CD4-positive, CD25-positive, alpha-beta regulatory T cell (primary cell): Measurements from ENCODE around the gene HIRA. TPM values are rescaled to one million over a fixed set of nuclear protein-coding genes. Genes with fewer than 3 reads are reported as not detected.

Experiments used
- ATAC-seq, 2 donors: fragments of 150-1000 bp; cut with Tn5 transposase; one replicate each; pipeline ENCODE4 v1.10.0; 2021; ENCODE audit warnings: low read depth in 2 of 2, moderate number of reproducible peaks in 2 of 2, moderate library complexity in 1 of 2
- DNase-seq, 3 donors: peaks; one replicate each; pipeline versions ENCODE4 v3.0.0 to v3.0.0-alpha.2; 2012 to 2022; ENCODE audit warnings: mixed read lengths in 1 of 3
- H3K27ac ChIP-seq: one replicate; pipeline ENCODE4 v1.7.0; 2013; ENCODE audit warnings: mild to moderate bottlenecking, low read length; ENCODE audit not compliant: insufficient read depth, poor library complexity, severe bottlenecking
- H3K27me3 ChIP-seq: one replicate; pipeline ENCODE4 v1.7.0; 2013; ENCODE audit warnings: low read length; ENCODE audit not compliant: control insufficient read depth, insufficient read depth
- H3K36me3 ChIP-seq: one replicate; pipeline ENCODE4 v1.7.0; 2013; ENCODE audit warnings: mild to moderate bottlenecking, low read length, moderate library complexity; ENCODE audit not compliant: control insufficient read depth, insufficient read depth
- H3K4me1 ChIP-seq: 2 replicates; pipeline ENCODE4 v1.7.0; 2013; ENCODE audit warnings: mild to moderate bottlenecking, low read length; ENCODE audit not compliant: insufficient read depth, control insufficient read depth, poor library complexity, severe bottlenecking
- H3K4me3 ChIP-seq: one replicate; pipeline ENCODE4 v1.7.0; 2013; ENCODE audit warnings: low read depth, mild to moderate bottlenecking, low read length, moderate library complexity
- H3K9me3 ChIP-seq, 2 experiments: 1 replicate in 1 of 2; 2 replicates in 1 of 2; pipeline ENCODE4 v1.7.0; 2013; ENCODE audit warnings: low read length in 2 of 2, mild to moderate bottlenecking in 1 of 2, moderate library complexity in 1 of 2; ENCODE audit not compliant: control insufficient read depth in 2 of 2
- H3K27ac Mint-ChIP-seq, 3 donors: one replicate each; pipeline ENCODE4 v1.8.0; 2020 to 2022; ENCODE audit warnings: mild to moderate bottlenecking in 3 of 3, mixed read lengths in 3 of 3, moderate library complexity in 2 of 3
- H3K27me3 Mint-ChIP-seq: one replicate; pipeline ENCODE4 v1.8.0; 2022; ENCODE audit warnings: mild to moderate bottlenecking, mixed read lengths
- H3K36me3 Mint-ChIP-seq: one replicate; pipeline ENCODE4 v1.8.0; 2020; ENCODE audit warnings: mixed read lengths
- H3K4me1 Mint-ChIP-seq, 4 donors: one replicate each; pipeline ENCODE4 v1.8.0; 2020 to 2022; ENCODE audit warnings: mixed read lengths in 4 of 4, mild to moderate bottlenecking in 1 of 4
- H3K4me3 Mint-ChIP-seq, 4 donors: one replicate each; pipeline ENCODE4 v1.8.0; 2020 to 2022; ENCODE audit warnings: mild to moderate bottlenecking in 4 of 4, mixed read lengths in 4 of 4, moderate library complexity in 3 of 4
- H3K9me3 Mint-ChIP-seq, 7 donors: one replicate each; pipeline ENCODE4 v1.8.0; 2020 to 2022; ENCODE audit warnings: mixed read lengths in 7 of 7, mild to moderate bottlenecking in 3 of 7, moderate library complexity in 2 of 7
- polyA plus RNA-seq, 4 donors: library from polyadenylated mRNA; unstranded; fragments of 300-500 nt; fragmentation: Illumina TruSeq; gene quantifications; one replicate each; pipeline ENCODE4 v1.2.3, GENCODE V29; 2021
- total RNA-seq: library from RNA; stranded (reverse); gene quantifications from one replicate; pipeline ENCODE4 v1.2.3, GENCODE V29; 2022

The HIRA gene
- total and polyA plus RNA-seq, 5 donors from 2014 or later = 1.4 to 30.2 (median 3.0) TPM

DNA sequence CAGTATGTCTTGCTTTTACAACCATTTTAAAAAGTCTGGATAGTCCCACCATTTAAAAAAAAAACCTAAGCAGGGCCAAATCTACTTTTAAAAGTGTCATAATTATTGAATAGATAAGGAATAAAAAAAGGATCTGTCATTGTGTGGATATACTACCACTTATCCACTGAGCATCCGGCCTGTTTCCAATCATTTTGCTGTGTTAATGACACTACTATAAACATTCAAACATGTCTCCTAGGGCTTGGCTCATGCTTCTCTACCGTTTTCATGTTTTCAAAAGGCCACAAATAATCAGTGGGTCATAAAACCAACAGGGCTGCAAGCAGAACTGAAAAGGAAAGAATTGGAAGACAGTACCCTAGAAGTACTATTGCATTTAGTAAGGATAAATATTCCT, 28.5 kb upstream of the HIRA start:
- Histone ChIP-seq H3K4me3 (no peak overlapping the region), H3K4me1 (no peaks in the 10 kb centered on the region), H3K9me3 (no peaks in the 10 kb centered on the region), H3K27ac (no peak overlapping the region), H3K27me3 (no peaks in the 10 kb centered on the region), H3K36me3 (peaks cover 73% of the 10 kb centered on the region)
- no peak for DNase-seq
- Mint-ChIP-seq H3K4me1 (peaks cover 0 to 11% (median 4%) of the 10 kb centered on the region in 4 donors), H3K9me3 (no peaks in the 10 kb centered on the region), H3K36me3 (peaks cover 37% of the 10 kb centered on the region), H3K4me3 (no peak overlapping the region), H3K27me3 (no peaks in the 10 kb centered on the region), H3K27ac (no peak overlapping the region)
- ATAC-seq = no peak

DNA sequence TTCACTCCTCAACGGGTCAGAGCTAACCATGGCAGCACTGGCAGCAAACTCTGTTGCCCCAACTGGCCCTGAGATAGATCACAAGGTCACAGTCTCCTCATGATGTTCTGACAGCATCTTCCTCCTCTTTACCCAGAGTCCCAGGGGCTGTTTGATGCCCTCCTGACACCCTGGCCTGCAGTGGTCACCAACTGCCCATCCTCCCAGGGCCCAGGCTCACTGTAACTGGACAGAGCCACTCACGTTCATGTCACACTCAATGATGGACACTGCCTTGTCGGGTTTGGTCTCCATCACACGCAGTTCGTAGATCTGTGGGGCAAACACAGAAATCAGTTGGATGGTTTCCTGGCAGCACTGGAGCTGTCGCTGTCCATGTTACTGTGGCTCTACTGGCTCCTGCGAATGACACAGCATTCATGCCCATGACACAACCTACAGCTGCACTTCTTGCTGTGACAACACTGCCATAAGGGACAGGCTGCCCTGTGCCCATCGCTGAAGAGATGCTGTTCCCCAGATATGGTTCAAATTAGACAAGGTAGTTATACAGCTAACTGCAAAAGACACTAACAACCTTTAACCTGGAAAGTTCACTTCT, 26.4 kb upstream of the HIRA start:
- H3K27me3 ChIP-seq = no peaks in the 10 kb centered on the region
- no peak overlapping the region for H3K4me3 Mint-ChIP-seq
- no peak overlapping the region for H3K27ac ChIP-seq
- peaks cover 0 to 8% (median 2%) of the 10 kb centered on the region in 4 donors for H3K4me1 Mint-ChIP-seq
- H3K36me3 ChIP-seq = peaks cover 80% of the 10 kb centered on the region
- ATAC-seq (no peak), DNase-seq (no peak)
- no peak overlapping the region for H3K4me3 ChIP-seq
- no peaks in the 10 kb centered on the region for H3K27me3 Mint-ChIP-seq
- no peak overlapping the region for H3K27ac Mint-ChIP-seq
- H3K36me3 Mint-ChIP-seq = peaks cover 43% of the 10 kb centered on the region
- no peaks in the 10 kb centered on the region for H3K9me3 ChIP-seq
- no peaks in the 10 kb centered on the region for H3K4me1 ChIP-seq
- no peaks in the 10 kb centered on the region for H3K9me3 Mint-ChIP-seq

DNA sequence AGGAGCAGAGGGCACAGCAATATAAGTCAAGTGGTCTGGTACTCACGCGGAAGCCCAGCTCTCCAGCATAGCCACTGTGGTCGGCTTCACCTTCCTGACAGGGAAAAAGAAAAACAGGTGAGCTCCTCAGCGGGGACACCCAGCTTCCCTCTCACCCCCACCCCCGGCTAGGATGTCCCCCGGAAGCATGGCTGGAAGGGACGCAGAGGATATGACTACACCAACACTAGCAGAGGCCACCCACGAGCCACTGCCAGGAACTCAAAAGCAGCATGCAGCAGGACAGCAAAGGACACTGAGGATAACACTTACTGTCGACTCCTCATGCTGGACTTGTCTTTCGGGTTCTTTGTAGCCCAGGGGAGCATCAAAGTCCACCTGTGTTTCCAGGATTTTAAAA, 25.0 kb upstream of the HIRA start:
- Mint-ChIP-seq H3K9me3 (no peaks in the 10 kb centered on the region), H3K27me3 (no peaks in the 10 kb centered on the region), H3K27ac (no peak overlapping the region), H3K4me1 (peaks cover 0 to 10% (median 2%) of the 10 kb centered on the region in 4 donors), H3K36me3 (peaks cover 45% of the 10 kb centered on the region), H3K4me3 (no peak overlapping the region)
- DNase-seq (no peak), ATAC-seq (no peak)
- peaks cover 81% of the 10 kb centered on the region for H3K36me3 ChIP-seq
- no peaks in the 10 kb centered on the region for H3K27me3 ChIP-seq
- H3K27ac ChIP-seq = no peak overlapping the region
- H3K4me3 ChIP-seq = no peak overlapping the region
- no peaks in the 10 kb centered on the region for H3K4me1 ChIP-seq
- no peaks in the 10 kb centered on the region for H3K9me3 ChIP-seq

DNA sequence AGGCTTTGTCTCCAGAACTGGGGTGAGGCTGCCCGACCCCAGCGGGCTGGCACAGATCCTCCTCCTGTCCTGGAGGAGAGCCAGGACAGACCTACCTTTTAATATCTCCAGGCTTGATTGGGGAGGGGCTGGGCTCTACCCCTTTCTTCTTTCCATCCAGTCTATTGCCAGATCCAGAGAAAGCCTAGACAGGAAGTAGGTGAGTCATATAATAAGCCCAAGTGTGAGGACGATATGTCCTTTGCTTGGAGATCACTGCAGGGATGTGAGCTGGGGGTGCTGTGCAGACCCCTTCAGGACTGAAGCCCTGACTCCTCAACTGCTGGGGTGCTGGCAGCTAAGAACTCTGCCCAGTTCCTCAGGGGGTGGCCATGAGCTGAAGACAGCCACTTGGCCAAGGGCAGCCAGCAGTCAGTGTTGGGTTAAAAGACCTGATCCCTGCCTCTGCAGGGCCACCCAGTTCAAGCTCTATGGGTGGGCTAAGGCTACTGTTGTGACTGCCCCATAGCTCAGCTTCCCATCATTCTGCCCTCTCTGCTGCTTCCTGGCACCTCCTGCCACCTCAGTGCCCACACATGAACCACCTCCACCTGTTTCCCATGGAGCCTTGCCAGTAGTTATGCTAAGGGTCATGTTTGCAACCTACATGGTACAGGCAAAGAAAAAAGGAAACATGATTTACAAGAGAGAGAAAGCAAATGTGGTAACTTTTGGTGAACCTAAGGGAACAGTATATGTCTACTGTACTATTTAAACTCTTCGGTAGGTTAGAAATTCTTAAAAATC, 24.2 kb upstream of the HIRA start:
- H3K27ac ChIP-seq = no peak overlapping the region
- Mint-ChIP-seq H3K4me1 (peaks cover 0 to 4% (median 1%) of the 10 kb centered on the region in 4 donors), H3K9me3 (no peaks in the 10 kb centered on the region), H3K27ac (peak overlapping the region in 1 of 3 donors; percentile 62), H3K27me3 (no peaks in the 10 kb centered on the region), H3K36me3 (peaks cover 40% of the 10 kb centered on the region), H3K4me3 (no peak overlapping the region)
- H3K9me3 ChIP-seq = no peaks in the 10 kb centered on the region
- ATAC-seq (no peak), DNase-seq (no peak)
- H3K36me3 ChIP-seq = peaks cover 80% of the 10 kb centered on the region
- no peaks in the 10 kb centered on the region for H3K27me3 ChIP-seq
- no peaks in the 10 kb centered on the region for H3K4me1 ChIP-seq
- no peak overlapping the region for H3K4me3 ChIP-seq

DNA sequence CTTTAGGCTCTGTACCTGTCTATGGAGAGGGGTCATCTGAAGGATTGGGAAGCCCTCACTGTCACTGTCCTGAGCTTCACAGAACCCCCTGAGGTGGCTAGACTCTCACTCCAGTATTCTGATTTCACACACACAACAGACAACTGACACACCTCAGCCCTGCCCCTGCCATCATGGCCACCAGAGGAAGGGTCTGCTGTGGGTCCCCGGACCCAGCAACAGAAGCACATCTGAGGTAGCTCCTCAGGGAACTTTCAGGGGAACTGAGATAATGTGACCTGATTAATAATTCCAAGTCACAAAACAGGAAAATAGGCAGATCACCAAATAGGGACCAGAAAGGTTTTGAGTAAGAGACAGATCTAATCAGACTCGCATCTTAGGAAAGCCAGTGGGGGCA, 23.5 kb upstream of the HIRA start:
- ATAC-seq (no peak), DNase-seq (no peak)
- H3K4me1 ChIP-seq = no peaks in the 10 kb centered on the region
- H3K36me3 ChIP-seq = peaks cover 75% of the 10 kb centered on the region
- Mint-ChIP-seq H3K4me3 (no peak overlapping the region), H3K9me3 (no peaks in the 10 kb centered on the region), H3K36me3 (peaks cover 38% of the 10 kb centered on the region), H3K4me1 (peaks cover 0 to 4% (median 1%) of the 10 kb centered on the region in 4 donors), H3K27ac (peak overlapping the region in 2 of 3 donors; percentile 19 to 50), H3K27me3 (no peaks in the 10 kb centered on the region)
- H3K27ac ChIP-seq = no peak overlapping the region
- no peaks in the 10 kb centered on the region for H3K27me3 ChIP-seq
- no peak overlapping the region for H3K4me3 ChIP-seq
- H3K9me3 ChIP-seq = no peaks in the 10 kb centered on the region

DNA sequence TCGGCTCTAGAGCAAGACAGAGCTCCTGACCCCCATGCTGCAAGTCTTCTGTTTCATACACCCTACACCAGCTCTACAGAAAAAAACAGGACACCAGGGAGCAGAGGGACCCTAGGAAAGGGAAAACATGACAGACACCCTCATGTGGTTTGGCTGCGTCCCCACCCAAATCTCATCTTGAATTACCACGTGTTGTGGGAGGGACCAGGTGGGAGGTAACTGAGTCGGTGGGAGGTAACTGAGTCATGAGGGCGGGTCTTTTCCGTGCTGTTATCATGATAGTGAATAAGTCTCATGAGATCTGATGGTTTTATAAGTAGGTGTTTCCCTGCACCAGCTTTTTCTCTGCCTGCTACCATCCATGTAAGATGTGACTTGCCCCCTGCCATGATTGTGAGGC, 22.6 kb upstream of the HIRA start:
- Histone ChIP-seq H3K9me3 (no peaks in the 10 kb centered on the region), H3K4me3 (no peak overlapping the region), H3K27ac (no peak overlapping the region), H3K36me3 (peaks cover 72% of the 10 kb centered on the region), H3K4me1 (no peaks in the 10 kb centered on the region), H3K27me3 (no peaks in the 10 kb centered on the region)
- peaks cover 0 to 4% (median 2%) of the 10 kb centered on the region in 4 donors for H3K4me1 Mint-ChIP-seq
- H3K4me3 Mint-ChIP-seq = no peak overlapping the region
- no peaks in the 10 kb centered on the region for H3K9me3 Mint-ChIP-seq
- ATAC-seq (no peak), DNase-seq (no peak)
- no peaks in the 10 kb centered on the region for H3K27me3 Mint-ChIP-seq
- H3K36me3 Mint-ChIP-seq = peaks cover 37% of the 10 kb centered on the region
- peak overlapping the region in 1 of 3 donors; percentile 38 for H3K27ac Mint-ChIP-seq

GRCh38 chr22:19453718-19454117, 22.2 kb upstream of the HIRA start:
- DNase-seq (no peak), ATAC-seq (no peak)
- peaks cover 2 to 4% (median 3%) of the 10 kb centered on the region in 4 donors for H3K4me1 Mint-ChIP-seq
- H3K4me3 Mint-ChIP-seq = no peak overlapping the region
- Histone ChIP-seq H3K36me3 (peaks cover 68% of the 10 kb centered on the region), H3K9me3 (no peaks in the 10 kb centered on the region), H3K4me3 (no peak overlapping the region), H3K4me1 (peaks cover under 1% of the 10 kb centered on the region), H3K27me3 (no peaks in the 10 kb centered on the region), H3K27ac (no peak overlapping the region)
- no peaks in the 10 kb centered on the region for H3K27me3 Mint-ChIP-seq
- no peak overlapping the region for H3K27ac Mint-ChIP-seq
- H3K9me3 Mint-ChIP-seq = no peaks in the 10 kb centered on the region
- peaks cover 37% of the 10 kb centered on the region for H3K36me3 Mint-ChIP-seq
